Nephron (organoid): ENCODE measurements around the gene SMCO1.

Experiments used
- H3K27ac Mint-ChIP-seq, 3 experiments: 2 replicates each; pipeline ENCODE4 v1.8.0; 2020; ENCODE audit warnings: mixed read lengths in 3 of 3, mild to moderate bottlenecking in 2 of 3, moderate library complexity in 1 of 3
- H3K27me3 Mint-ChIP-seq: 2 replicates; pipeline ENCODE4 v1.8.0; 2021; ENCODE audit warnings: low read depth, mild to moderate bottlenecking, moderate library complexity, mixed read lengths
- H3K36me3 Mint-ChIP-seq: 2 replicates; pipeline ENCODE4 v1.8.0; 2020; ENCODE audit warnings: low read depth, mixed read lengths
- H3K4me1 Mint-ChIP-seq: 2 replicates; pipeline ENCODE4 v1.8.0; 2020; ENCODE audit warnings: mixed read lengths
- H3K4me3 Mint-ChIP-seq, 3 experiments: 2 replicates each; pipeline ENCODE4 v1.8.0; 2020; ENCODE audit warnings: mild to moderate bottlenecking in 3 of 3, mixed read lengths in 3 of 3, moderate library complexity in 2 of 3
- H3K9me3 Mint-ChIP-seq: 2 replicates; pipeline ENCODE4 v1.8.0; 2020; ENCODE audit warnings: mixed read lengths
- TF ChIP-seq, protein P1 (sequence below), 3 experiments: fragments of 200-600 bp; sonication (generic); IDR thresholded peaks; one replicate each; pipeline ENCODE4 v1.5.0; 2021; ENCODE audit warnings: antibody characterized with exemption in 3 of 3; ENCODE audit not compliant: unreplicated experiment in 3 of 3

Gene SMCO1, protein sequence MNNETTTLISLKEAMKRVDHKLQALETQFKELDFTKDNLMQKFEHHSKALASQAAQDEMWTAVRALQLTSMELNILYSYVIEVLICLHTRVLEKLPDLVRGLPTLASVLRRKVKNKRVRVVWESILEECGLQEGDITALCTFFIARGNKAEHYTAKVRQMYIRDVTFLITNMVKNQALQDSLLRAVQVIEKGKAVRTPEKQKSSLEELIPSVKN

DNA sequence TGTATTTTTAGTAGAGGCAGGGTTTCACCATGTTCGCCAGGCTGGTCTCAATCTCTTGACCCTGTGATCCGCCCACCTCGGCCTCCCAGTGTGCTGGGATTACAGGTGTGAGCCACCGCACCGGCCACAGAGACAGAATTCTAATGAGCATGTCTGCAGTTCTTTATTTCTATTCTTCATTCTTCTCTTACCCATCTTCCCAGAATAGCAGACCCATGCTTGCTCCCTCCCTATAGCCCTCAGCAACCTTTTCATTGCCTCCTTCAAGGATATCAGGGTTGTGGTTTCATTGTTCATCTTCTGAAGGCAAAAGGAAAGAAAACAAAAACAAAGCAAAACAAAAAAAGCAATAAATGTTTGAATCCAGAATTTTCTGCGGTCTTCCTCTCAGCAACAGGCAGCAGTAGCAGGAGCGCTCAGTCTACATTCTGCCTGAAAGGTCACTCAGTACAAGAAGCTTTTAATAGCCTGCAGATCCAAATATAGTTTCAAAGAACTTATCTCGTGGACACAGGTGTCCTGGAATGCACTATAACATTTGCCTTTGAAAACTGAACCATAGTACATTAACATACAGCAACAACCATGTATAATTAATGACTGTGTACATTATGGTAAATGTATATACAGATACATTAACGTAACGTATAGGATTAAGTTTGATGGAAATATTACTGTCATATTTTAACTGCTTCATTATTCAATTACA, at the start of gene SMCO1:
Gene SMCO1, minus strand, starts transcription at position 434 of the 709 bp plus-strand sequence. Its CDS starts 137 bp downstream, at position 297.
- Mint-ChIP-seq H3K9me3 (peaks cover 47% of the 10 kb centered on the region), H3K36me3 (peaks cover 5% of the 10 kb centered on the region), H3K27me3 (peaks cover 4% of the 10 kb centered on the region), H3K4me1 (no peaks in the 10 kb centered on the region), H3K27ac (no peak within 1 kb of the TSS), H3K4me3 (no peak within 1 kb of the TSS)
- TF ChIP-seq, protein P1, sequence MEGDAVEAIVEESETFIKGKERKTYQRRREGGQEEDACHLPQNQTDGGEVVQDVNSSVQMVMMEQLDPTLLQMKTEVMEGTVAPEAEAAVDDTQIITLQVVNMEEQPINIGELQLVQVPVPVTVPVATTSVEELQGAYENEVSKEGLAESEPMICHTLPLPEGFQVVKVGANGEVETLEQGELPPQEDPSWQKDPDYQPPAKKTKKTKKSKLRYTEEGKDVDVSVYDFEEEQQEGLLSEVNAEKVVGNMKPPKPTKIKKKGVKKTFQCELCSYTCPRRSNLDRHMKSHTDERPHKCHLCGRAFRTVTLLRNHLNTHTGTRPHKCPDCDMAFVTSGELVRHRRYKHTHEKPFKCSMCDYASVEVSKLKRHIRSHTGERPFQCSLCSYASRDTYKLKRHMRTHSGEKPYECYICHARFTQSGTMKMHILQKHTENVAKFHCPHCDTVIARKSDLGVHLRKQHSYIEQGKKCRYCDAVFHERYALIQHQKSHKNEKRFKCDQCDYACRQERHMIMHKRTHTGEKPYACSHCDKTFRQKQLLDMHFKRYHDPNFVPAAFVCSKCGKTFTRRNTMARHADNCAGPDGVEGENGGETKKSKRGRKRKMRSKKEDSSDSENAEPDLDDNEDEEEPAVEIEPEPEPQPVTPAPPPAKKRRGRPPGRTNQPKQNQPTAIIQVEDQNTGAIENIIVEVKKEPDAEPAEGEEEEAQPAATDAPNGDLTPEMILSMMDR (IDR thresholded peaks at IDR 0.05; ENCODE audit: unreplicated experiment in 3 of 3) = no peak

- H3K27me3 Mint-ChIP-seq = no peaks in the 10 kb centered on the region
- TF ChIP-seq, protein P1 (IDR thresholded peaks at IDR 0.05; ENCODE audit: unreplicated experiment in 3 of 3) = no peak
- H3K4me1 Mint-ChIP-seq = peaks cover 12% of the 10 kb centered on the region
- H3K4me3 Mint-ChIP-seq = peak overlapping the region in 2 of 3 experiments; percentile 23 to 49
- H3K27ac Mint-ChIP-seq = no peak overlapping the region
- H3K36me3 Mint-ChIP-seq = peaks cover 11% of the 10 kb centered on the region
- H3K9me3 Mint-ChIP-seq = no peaks in the 10 kb centered on the region
These were observed 48.6 kb upstream of the SMCO1 start for GRCh38 chr3:196563721-196564225.

- H3K36me3 Mint-ChIP-seq = peaks cover 11% of the 10 kb centered on the region
- H3K4me1 Mint-ChIP-seq = no peaks in the 10 kb centered on the region
- H3K4me3 Mint-ChIP-seq = no peak overlapping the region
- H3K27ac Mint-ChIP-seq = no peak overlapping the region
- TF ChIP-seq, protein P1 (IDR thresholded peaks at IDR 0.05; ENCODE audit: unreplicated experiment in 3 of 3) = no peak
- no peaks in the 10 kb centered on the region for H3K9me3 Mint-ChIP-seq
- H3K27me3 Mint-ChIP-seq = no peaks in the 10 kb centered on the region
These were observed 44.7 kb upstream of the SMCO1 start for GRCh38 chr3:196559826-196560225.

DNA sequence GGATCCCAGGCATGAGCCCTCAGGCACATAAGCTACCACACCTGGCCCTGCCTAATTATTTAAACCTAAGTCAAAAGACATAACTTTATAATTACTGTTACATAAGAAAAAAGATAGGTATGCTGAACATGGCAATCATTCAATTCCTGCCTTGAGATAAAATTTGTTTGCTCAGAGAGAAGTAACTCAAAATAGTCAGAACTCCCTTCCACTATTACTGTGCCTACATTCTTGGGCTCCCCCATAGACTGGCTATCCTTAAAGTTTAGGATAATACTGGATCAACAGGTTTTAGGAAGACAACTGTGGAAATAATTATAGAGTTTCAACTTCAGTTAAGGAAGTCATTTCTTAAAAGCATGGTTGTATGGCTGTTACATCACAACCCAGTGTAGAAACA, 43.3 kb upstream of the SMCO1 start:
- no peak overlapping the region for H3K27ac Mint-ChIP-seq
- no peaks in the 10 kb centered on the region for H3K27me3 Mint-ChIP-seq
- TF ChIP-seq, protein P1 (IDR thresholded peaks at IDR 0.05; ENCODE audit: unreplicated experiment in 3 of 3) = no peak
- H3K4me3 Mint-ChIP-seq = no peak overlapping the region
- H3K9me3 Mint-ChIP-seq = no peaks in the 10 kb centered on the region
- peaks cover 12% of the 10 kb centered on the region for H3K36me3 Mint-ChIP-seq
- no peaks in the 10 kb centered on the region for H3K4me1 Mint-ChIP-seq

DNA sequence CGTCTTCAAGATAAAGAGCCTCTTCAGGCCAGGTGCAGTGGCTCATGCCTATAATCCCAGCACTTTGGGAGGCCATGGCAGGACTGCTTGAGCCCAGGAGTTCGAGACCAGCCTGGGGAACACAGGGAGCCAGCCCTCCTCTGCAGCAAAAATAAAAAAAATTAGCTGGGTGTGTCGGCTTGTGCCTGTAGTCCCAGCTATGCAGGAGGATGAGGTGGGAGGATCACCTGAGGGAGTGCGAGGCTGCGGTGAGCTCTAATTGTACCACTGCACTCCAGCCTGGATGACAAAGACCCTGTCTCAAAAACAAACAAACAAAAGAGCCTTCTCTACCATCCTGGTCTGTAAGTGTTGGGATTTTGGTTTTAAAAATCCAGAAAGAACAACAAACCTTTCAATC, 42.1 kb upstream of the SMCO1 start:
- Mint-ChIP-seq H3K27me3 (no peaks in the 10 kb centered on the region), H3K4me1 (no peaks in the 10 kb centered on the region), H3K4me3 (no peak overlapping the region), H3K27ac (no peak overlapping the region), H3K36me3 (peaks cover 12% of the 10 kb centered on the region), H3K9me3 (no peaks in the 10 kb centered on the region)
- TF ChIP-seq, protein P1 (IDR thresholded peaks at IDR 0.05; ENCODE audit: unreplicated experiment in 3 of 3) = no peak
